GM20431 (cell line): ENCODE data around the gene HARS2.

Source experiments
- in situ Hi-C: fragments of 300-500 bp; cut with MseI, MboI; formaldehyde crosslinking; loops from one replicate; pipeline ENCODE4 v1.15.0; 2020; ENCODE audit warnings: low sequenced_read_pairs; ENCODE audit not compliant: unreplicated experiment

The HARS2 gene

DNA sequence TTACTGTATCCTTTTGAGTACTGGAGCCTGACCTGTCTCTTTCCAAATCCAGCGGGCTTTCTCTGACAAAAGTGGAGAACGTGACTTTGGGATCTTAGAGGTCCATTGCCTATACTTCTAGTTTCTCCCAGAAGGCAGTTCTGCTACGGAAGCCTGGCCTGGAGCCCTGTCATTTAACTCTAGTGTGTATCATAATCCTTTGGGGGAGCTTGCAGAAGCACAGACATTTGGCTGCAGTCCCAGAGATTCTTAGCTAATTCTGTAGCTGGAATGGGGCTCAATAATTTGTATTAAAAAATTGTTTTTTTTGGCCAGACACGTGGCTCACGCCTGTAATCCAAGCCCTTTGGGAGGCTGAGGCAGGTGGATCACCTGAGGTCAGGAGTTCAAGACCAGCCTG is 3.0 kb downstream of the HARS2 start:
- in situ Hi-C loops = no loop called here

- in situ Hi-C loops = no loop called here
Measured at GRCh38 chr5:140696891-140697492, 5.7 kb downstream of the HARS2 start.

- in situ Hi-C loops = loop anchor here (25.0 kb wide), 1 partner anchor 463 kb away; no protein-coding TSS in a partner anchor
Measured at GRCh38 chr5:140700177-140701144, 9.2 kb downstream of the HARS2 start, which contains the start of gene ZMAT2. TSS of gene ZMAT2 (plus strand) at chr5:140700447. CDS start at chr5:140700461, 14 bp downstream.

GRCh38 chr5:140707812-140708211 is 16.6 kb downstream of the HARS2 start:
- in situ Hi-C loops = loop anchor here (25.0 kb wide), 1 partner anchor 471 kb away; no protein-coding TSS in a partner anchor

- in situ Hi-C loops = loop anchor here (25.0 kb wide), 1 partner anchor 471 kb away; no protein-coding TSS in a partner anchor
Measured at GRCh38 chr5:140708787-140709186, 17.5 kb downstream of the HARS2 start.

- in situ Hi-C loops = loop anchor here (25.0 kb wide), 1 partner anchor 474 kb away; no protein-coding TSS in a partner anchor
Measured at GRCh38 chr5:140710899-140711552, 19.8 kb downstream of the HARS2 start.

DNA sequence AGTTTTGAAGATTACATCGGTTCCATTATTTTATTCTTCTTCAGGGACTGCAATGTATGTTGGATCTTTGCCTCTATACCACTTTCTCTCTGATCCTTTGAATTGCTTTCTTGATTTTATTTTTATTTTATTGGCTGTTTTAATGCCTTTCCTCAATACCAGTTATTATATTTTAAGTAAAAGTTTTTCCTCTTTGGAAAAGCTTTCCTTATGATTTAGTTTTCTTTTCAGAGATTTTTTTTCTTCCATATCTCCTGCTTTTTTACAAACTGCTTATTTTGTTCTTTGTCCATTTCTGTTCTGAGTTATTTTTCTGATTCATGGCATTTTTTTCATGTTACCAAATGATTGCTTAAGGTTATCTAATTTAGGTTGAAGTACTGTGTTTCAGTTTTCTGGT is 20.5 kb downstream of the HARS2 start:
- in situ Hi-C loops = loop anchor here (25.0 kb wide), 1 partner anchor 474 kb away; no protein-coding TSS in a partner anchor

DNA sequence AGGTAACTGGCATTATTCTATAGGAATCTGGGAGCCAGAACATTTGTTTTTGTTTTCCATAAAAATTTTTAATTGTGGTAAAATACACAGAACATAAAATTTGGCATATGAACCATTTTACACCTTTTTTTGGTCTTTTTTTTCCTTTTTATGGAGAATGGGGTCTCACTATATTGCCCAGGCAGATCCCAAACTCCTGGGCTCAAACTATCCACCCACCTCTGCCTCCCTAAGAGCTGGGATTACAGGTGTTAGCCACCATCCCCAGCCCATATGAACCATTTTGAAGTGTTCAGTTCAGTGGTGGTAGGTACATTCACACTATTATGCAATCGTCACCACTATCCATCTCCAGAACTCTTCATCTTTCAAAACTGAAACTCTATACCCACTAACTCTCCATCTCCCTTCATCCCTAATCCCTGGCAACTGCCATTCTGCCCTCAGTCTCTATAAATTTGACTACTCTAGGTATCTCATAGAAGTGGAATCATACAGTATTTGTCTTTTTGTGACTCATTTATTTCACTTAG is 22.4 kb downstream of the HARS2 start:
- in situ Hi-C loops = loop anchor here (25.0 kb wide), 1 partner anchor 476 kb away; no protein-coding TSS in a partner anchor

DNA sequence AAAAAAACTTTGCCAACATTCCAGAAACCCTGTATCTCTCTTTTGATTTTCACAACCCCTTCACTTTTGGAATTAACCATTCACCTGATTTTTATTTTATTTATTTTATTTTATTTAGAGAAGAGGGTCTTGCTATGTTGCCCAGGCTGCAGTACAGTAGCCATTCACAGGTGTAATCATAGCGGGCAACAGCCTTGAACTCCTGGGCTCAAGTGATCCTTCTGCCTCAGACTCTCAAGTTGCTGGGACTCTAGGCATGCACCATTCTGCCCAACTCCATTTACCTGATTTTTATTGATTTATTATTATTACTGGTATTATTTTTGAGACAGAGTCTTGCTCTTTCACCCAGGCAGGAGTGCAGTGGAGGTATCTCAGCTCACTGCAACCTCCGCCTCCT is 25.0 kb downstream of the HARS2 start:
- in situ Hi-C loops = loop anchor here (25.0 kb wide), 1 partner anchor 479 kb away; no protein-coding TSS in a partner anchor

DNA sequence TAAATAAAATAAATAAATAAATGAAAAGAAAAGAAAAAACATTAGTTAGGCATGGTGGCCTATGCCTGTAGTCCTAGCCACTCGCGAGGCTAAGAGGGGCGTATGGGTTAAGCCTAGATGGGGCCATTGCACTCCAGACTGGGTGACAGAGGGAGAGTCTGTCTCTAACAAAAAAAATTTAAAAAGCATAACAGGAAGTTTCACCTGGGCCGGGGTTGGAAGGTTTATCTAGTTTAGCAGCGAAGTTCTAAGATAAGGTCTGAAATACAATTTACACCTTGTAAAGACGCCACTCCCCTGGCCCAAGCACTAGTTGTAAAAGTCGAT is 27.0 kb downstream of the HARS2 start:
- in situ Hi-C loops = loop anchor here (25.0 kb wide), 1 partner anchor 481 kb away; no protein-coding TSS in a partner anchor

DNA sequence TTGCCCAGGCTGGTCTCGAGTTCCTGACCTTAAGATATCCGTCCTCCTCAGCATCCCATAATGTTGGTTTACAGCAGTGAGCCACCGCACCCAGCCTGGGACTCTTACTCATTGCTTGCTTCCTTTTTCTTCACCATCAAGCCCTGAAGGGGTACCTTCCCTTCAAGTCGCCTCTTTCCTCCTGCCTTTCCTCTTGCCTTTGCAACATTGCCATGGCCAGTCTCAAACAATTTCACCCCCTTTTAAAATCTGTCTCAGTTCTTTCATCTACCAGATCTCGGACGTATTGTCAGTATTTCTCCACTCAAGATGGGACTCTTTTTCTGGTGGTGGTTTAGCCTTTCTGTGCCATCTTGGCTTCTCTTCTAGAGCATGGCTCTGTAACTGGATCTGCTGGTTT is 29.5 kb downstream of the HARS2 start:
- in situ Hi-C loops = loop anchor here (25.0 kb wide), 1 partner anchor 483 kb away; no protein-coding TSS in a partner anchor

DNA sequence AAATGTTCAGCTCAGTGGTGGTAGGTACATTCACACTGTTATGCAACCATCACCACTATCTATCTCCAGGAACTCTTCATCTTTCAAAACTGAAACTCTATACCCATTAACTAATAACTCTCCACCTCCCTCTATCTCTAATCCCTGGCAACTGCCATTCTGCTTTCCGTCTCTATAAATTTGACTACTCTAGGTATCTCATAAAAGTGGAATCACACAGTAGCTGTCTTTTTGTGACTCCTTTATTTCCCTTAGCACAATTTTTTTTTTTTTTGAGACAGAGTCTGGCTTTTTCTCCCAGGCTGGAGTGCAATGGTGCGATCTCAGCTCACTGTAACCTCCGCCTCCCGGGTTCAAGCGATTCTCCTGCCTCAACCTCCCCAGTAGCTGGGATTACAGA is 30.1 kb downstream of the HARS2 start:
- in situ Hi-C loops = loop anchor here (25.0 kb wide), 1 partner anchor 484 kb away; no protein-coding TSS in a partner anchor

DNA sequence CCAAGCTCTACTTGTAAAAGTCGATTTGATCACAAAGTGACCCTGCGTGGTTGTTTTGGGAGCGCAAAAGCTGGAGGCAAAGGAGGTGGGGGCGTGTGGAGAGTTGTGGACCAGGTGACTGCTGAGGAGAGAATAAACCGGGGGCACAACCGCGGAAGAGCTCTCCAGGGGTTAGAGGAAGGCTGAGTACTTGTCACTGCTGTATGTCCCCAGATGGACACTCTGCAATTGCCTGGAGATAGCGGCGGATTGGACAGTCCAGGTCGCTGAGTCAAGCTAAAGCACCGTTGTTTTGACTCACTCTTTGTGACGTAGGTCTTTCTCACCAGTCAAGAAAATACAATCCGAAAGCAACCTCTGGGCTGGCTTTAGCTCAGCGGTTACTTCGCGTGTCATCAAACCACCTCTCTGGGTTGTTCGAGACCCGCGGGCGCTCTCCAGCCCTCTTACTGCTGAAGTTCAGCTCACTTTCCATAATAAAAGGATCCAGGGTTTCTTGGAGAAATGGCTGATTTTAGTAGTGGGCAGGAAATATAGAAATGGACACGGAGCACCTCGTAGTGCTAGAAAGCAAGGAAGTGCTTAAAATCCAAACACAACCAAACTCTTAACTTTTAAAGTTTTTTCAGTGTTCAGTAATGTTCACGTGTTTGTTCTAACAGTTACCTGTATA is 34.7 kb downstream of the HARS2 start:
- in situ Hi-C loops = no loop called here

DNA sequence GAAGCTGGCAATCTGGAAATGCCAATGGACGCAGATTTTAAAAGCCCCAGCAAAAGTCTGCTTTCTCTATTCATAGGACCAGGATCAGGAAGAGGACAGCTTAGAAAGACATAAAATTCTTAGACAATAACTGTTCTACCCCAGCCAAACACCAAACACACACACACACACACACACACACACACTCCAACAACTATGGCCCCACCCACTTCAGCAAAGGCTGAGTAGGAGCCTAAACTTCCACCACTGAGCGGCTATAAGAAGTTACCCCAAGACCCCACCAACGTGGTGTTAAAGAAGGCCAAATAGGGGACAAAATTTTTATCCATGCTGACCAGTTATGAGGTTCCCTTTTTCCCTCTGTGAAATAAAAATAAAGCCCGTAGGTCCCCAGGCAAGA is 41.8 kb downstream of the HARS2 start:
- in situ Hi-C loops = no loop called here

GRCh38 chr5:140734354-140734753 is 43.1 kb downstream of the HARS2 start:
- in situ Hi-C loops = no loop called here

- in situ Hi-C loops = no loop called here
Measured at GRCh38 chr5:140737486-140737885, 46.2 kb downstream of the HARS2 start.

- in situ Hi-C loops = no loop called here
Measured at GRCh38 chr5:140741967-140742366, 50.7 kb downstream of the HARS2 start.
